ENCODE measurements around the gene TMPRSS13.

Gene TMPRSS13

GRCh38 chr11:117918366-117919255 is 10.6 kb downstream of the TMPRSS13 start:
- no peak overlapping the region for H3K4me3 ChIP-seq (ENCODE audit: low read depth, low read length)
- TF ChIP-seq, protein P1, sequence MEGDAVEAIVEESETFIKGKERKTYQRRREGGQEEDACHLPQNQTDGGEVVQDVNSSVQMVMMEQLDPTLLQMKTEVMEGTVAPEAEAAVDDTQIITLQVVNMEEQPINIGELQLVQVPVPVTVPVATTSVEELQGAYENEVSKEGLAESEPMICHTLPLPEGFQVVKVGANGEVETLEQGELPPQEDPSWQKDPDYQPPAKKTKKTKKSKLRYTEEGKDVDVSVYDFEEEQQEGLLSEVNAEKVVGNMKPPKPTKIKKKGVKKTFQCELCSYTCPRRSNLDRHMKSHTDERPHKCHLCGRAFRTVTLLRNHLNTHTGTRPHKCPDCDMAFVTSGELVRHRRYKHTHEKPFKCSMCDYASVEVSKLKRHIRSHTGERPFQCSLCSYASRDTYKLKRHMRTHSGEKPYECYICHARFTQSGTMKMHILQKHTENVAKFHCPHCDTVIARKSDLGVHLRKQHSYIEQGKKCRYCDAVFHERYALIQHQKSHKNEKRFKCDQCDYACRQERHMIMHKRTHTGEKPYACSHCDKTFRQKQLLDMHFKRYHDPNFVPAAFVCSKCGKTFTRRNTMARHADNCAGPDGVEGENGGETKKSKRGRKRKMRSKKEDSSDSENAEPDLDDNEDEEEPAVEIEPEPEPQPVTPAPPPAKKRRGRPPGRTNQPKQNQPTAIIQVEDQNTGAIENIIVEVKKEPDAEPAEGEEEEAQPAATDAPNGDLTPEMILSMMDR (IDR thresholded peaks at IDR 0.05; ENCODE audit: control insufficient read depth, extremely low read depth, insufficient read depth), result no peak
- no peak for DNase-seq (ENCODE audit: low read depth)

GRCh38 chr11:117917591-117918151 is 11.5 kb downstream of the TMPRSS13 start:
- H3K4me3 ChIP-seq (ENCODE audit: low read depth, low read length), result no peak overlapping the region
- TF ChIP-seq, protein P1 (IDR thresholded peaks at IDR 0.05; ENCODE audit: control insufficient read depth, extremely low read depth, insufficient read depth), result no peak
- no peak for DNase-seq (ENCODE audit: low read depth)

DNA sequence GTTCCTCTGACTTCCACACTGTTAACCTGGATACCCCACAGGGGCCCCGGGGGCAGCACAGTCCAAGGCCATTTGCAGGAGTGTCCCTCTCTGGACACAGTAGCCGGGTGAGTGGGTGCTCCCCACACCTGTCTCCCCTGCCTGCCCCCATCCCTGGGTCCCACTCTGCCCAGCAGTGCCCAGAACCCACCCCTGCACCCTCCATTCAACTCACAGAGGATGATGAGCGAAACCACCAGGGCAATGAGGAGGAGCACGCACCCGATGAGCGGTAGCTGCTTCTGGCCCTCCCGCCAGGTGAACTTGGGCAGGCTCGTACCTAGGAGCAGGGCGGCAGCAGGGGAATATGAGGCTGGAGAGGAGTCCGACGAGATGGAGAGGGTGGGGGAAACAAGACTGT is 12.2 kb downstream of the TMPRSS13 start:
- DNase-seq (ENCODE audit: low read depth), result no peak
- TF ChIP-seq, protein P1 (IDR thresholded peaks at IDR 0.05; ENCODE audit: control insufficient read depth, extremely low read depth, insufficient read depth), result no peak
- no peak overlapping the region for H3K4me3 ChIP-seq (ENCODE audit: low read depth, low read length)

DNA sequence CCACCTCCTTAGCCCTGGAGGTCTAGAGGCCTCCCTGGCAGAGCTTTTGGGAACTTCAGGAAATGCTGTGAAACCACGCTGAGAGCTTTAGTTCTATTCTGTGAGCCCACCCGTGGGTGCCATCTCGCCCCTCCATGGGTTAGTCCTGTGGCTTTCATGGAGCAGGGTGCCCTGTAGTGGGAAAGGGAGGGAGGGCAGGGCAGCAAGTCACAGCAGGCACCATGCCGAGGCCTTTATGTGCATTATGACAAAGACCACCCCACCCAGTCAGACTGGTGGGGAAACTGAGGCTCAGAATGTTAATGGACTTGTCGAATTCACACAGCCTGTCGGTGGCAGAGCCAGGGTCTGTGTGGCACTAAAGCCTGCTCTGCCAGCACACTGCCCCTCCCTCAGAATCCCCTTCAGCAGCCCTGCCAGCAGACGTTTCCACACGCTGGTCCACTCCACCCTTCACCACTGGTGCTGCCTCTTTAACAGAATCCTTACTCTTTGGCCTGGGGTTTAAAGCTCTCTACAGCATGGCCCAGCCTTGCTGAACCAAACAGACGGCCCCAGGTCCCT is 13.4 kb downstream of the TMPRSS13 start:
- TF ChIP-seq, protein P1 (IDR thresholded peaks at IDR 0.05; ENCODE audit: control insufficient read depth, extremely low read depth, insufficient read depth), result no peak
- no peak overlapping the region for H3K4me3 ChIP-seq (ENCODE audit: low read depth, low read length)

GRCh38 chr11:117914991-117915618 is 14.1 kb downstream of the TMPRSS13 start:
- TF ChIP-seq, protein P1 (IDR thresholded peaks at IDR 0.05; ENCODE audit: control insufficient read depth, extremely low read depth, insufficient read depth), result no peak
- no peak overlapping the region for H3K4me3 ChIP-seq (ENCODE audit: low read depth, low read length)
- no peak for DNase-seq (ENCODE audit: low read depth)

More for the DNA sequence above, 13.4 kb downstream of the TMPRSS13 start:
- DNase-seq (ENCODE audit: low read depth), result no peak

DNA sequence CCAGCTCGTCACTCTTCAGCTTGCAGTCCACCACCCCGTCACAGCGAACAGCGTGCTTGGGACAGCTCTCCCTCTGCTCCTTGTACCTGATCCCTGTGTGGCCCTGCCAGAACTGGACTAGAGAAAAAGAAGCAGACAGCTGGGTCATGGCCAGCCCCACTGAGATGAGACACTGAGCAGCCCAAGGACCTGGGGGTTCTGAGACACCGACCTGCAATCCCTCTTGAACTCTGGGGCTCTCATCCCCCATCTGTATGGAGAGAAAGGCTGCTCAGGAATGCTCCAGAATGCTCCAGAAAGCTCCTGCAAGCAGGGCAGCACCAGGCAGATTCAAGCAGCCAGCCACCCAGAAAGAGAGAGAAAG is 14.8 kb downstream of the TMPRSS13 start:
- TF ChIP-seq, protein P1 (IDR thresholded peaks at IDR 0.05; ENCODE audit: control insufficient read depth, extremely low read depth, insufficient read depth), result no peak
- no peak overlapping the region for H3K4me3 ChIP-seq (ENCODE audit: low read depth, low read length)
- no peak for DNase-seq (ENCODE audit: low read depth)
